GM23248 (cell line): ENCODE measurements around the gene CD33. TPM values are rescaled to one million over a fixed set of nuclear protein-coding genes. Genes with fewer than 3 reads are reported as not detected.

Experiments
- DNase-seq: peaks from one replicate; pipeline ENCODE4 v3.0.0-alpha.2; 2015
- H2AFZ ChIP-seq: fragments of 200-600 bp; sonication (generic); 2 replicates; pipeline ENCODE4 v1.6.1; 2016; ENCODE audit warnings: antibody characterized with exemption
- H3F3A ChIP-seq: fragments of 200-600 bp; sonication (generic); 2 replicates; pipeline ENCODE4 v1.6.1; 2016; ENCODE audit warnings: mild to moderate bottlenecking, antibody characterized with exemption, mixed run types; ENCODE audit not compliant: insufficient read depth
- H3K27ac ChIP-seq: fragments of 200-600 bp; sonication (generic); 2 replicates; pipeline ENCODE4 v1.5.1; 2016; ENCODE audit warnings: mild to moderate bottlenecking
- H3K27me3 ChIP-seq: fragments of 200-600 bp; sonication (generic); replicated peaks from 2 replicates; pipeline ENCODE4 v1.6.1; 2016; ENCODE audit warnings: mild to moderate bottlenecking; ENCODE audit not compliant: insufficient read depth
- H3K36me3 ChIP-seq: fragments of 200-600 bp; sonication (generic); 2 replicates; pipeline ENCODE4 v1.6.1; 2016; ENCODE audit warnings: low read depth, mild to moderate bottlenecking
- H3K4me1 ChIP-seq: fragments of 200-600 bp; sonication (generic); 2 replicates; pipeline ENCODE4 v1.6.1; 2016; ENCODE audit warnings: mild to moderate bottlenecking; ENCODE audit not compliant: insufficient read depth
- H3K4me2 ChIP-seq: fragments of 200-600 bp; sonication (generic); one replicate; pipeline ENCODE4 v1.6.1; 2016; ENCODE audit warnings: mild to moderate bottlenecking; ENCODE audit not compliant: unreplicated experiment
- H3K4me3 ChIP-seq: fragments of 200-600 bp; sonication (generic); 2 replicates; pipeline ENCODE4 v1.5.1; 2016; ENCODE audit warnings: mild to moderate bottlenecking
- H3K79me2 ChIP-seq: fragments of 200-600 bp; sonication (generic); 2 replicates; pipeline ENCODE4 v1.6.1; 2016; ENCODE audit warnings: mild to moderate bottlenecking; ENCODE audit not compliant: insufficient read depth
- H3K9ac ChIP-seq: fragments of 200-600 bp; sonication (generic); 2 replicates; pipeline ENCODE4 v1.6.1; 2016; ENCODE audit warnings: mild to moderate bottlenecking
- H3K9me2 ChIP-seq: fragments of 200-600 bp; sonication (generic); 2 replicates; pipeline ENCODE4 v1.6.1; 2016; ENCODE audit warnings: mixed run types, mild to moderate bottlenecking, moderate library complexity; ENCODE audit not compliant: insufficient read depth
- H3K9me3 ChIP-seq: fragments of 200-600 bp; sonication (generic); one replicate; pipeline ENCODE4 v1.6.1; 2017; ENCODE audit warnings: low read depth
- H4K20me1 ChIP-seq: fragments of 200-600 bp; sonication (generic); 2 replicates; pipeline ENCODE4 v1.6.0; 2016; ENCODE audit not compliant: insufficient read depth
- EZH2 ChIP-seq: fragments of 200-600 bp; sonication (generic); IDR thresholded peaks from 2 replicates; pipeline ENCODE4 v1.6.1; 2018; ENCODE audit warnings: antibody characterized with exemption, mild to moderate bottlenecking; ENCODE audit not compliant: insufficient read depth, poor library complexity, severe bottlenecking
- EZH2phosphoT487 ChIP-seq: fragments of 200-600 bp; sonication (generic); IDR thresholded peaks from 2 replicates; pipeline ENCODE4 v1.6.1; 2018; ENCODE audit warnings: antibody characterized with exemption, moderate library complexity, mild to moderate bottlenecking, low read depth; ENCODE audit not compliant: insufficient read depth
- WGBS, 2 experiments: methylation state at CpG; one replicate each; pipeline ENCODE4 v1.1.6; 2015 to 2017; ENCODE audit warnings: low lambda C conversion rate in 2 of 2, low coverage in 1 of 2; ENCODE audit errors: missing lambda C conversion rate in 2 of 2; 5-methylcytosine and 5-hydroxymethylcytosine counted together
- in situ Hi-C: fragments of 300-500 bp; cut with MboI; formaldehyde crosslinking; loops from 2 replicates; pipeline ENCODE4 v1.15.0; 2020
- polyA plus RNA-seq: library from polyadenylated mRNA; unstranded; fragments of >200 nt; fragmentation: Nextera tagmentation; extraction: Ambion mirVana; gene quantifications from 2 replicates; pipeline ENCODE4 v1.2.1, GENCODE V29; 2016
- total RNA-seq: library from RNA; depleted of rRNA; stranded (reverse); fragments of >200 nt; shearing (Covaris generic); gene quantifications from 2 replicates; pipeline ENCODE4 v1.2.3, GENCODE V29; 2014

The CD33 gene
- total and polyA plus RNA-seq, 2 experiments from 2014 or later, result 0.30 TPM; not detected in 1

DNA sequence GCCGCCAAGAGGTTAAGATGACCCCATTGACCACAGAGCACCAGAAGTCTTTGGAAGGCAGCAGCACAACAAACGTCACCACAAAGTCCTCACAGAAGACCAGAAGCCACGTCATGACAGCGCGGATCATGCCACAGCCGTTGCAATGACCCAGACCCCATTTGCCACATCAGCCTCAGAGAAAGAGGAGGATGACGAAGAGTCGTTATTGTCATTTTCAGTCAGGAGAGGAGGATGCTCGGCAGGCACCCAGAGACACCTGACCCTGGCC, 29.6 kb upstream of the CD33 start:
- Histone ChIP-seq H3F3A (no peaks in the 10 kb centered on the region), H3K9me2 (no peaks in the 10 kb centered on the region), H3K27ac (no peak overlapping the region), H3K9ac (no peak overlapping the region), H3K36me3 (no peaks in the 10 kb centered on the region), H3K27me3 (no peaks in the 10 kb centered on the region), H3K79me2 (no peaks in the 10 kb centered on the region), H3K9me3 (no peaks in the 10 kb centered on the region), H3K4me3 (no peak overlapping the region), H3K4me1 (no peaks in the 10 kb centered on the region), H2AFZ (no peak overlapping the region), H4K20me1 (no peaks in the 10 kb centered on the region), H3K4me2 (no peak overlapping the region)
- in situ Hi-C loops, result no loop called here
- TF ChIP-seq EZH2phosphoT487 (no peak), EZH2 (no peak)
- DNase-seq, result no peak
- 49 to 56% methylated on average over 9 of the region's 9 CpGs for WGBS, 2 experiments

DNA sequence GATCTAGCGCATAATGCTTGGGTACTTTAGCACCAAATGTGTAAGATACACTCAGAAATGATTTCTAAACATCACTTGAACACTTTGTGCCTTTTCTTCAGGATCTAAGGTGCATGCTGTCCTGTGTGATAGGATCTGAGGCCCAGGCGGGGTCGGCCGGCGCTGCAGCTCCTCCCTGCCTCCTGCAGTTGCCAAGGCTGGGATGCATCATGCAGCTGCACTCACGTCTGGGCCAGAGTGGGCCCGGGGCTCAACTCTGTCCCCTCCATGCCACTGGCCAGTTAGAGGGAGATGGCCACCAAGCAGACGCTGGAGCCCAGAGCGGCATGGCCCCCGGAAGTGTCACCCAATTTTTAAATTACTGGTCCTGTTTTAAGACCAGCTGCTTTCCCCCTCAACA, 29.3 kb upstream of the CD33 start:
- Histone ChIP-seq H3F3A (no peaks in the 10 kb centered on the region), H2AFZ (no peak overlapping the region), H3K27me3 (no peaks in the 10 kb centered on the region), H4K20me1 (no peaks in the 10 kb centered on the region), H3K9me3 (no peaks in the 10 kb centered on the region), H3K4me1 (no peaks in the 10 kb centered on the region), H3K27ac (no peak overlapping the region), H3K36me3 (no peaks in the 10 kb centered on the region), H3K9ac (no peak overlapping the region), H3K4me3 (no peak overlapping the region), H3K9me2 (no peaks in the 10 kb centered on the region), H3K79me2 (no peaks in the 10 kb centered on the region), H3K4me2 (no peak overlapping the region)
- in situ Hi-C loops, result no loop called here
- 60 to 61% methylated on average over 10 of the region's 10 CpGs for WGBS, 2 experiments
- DNase-seq, result no peak
- no peak for TF ChIP-seq EZH2phosphoT487
- TF ChIP-seq EZH2, result no peak

DNA sequence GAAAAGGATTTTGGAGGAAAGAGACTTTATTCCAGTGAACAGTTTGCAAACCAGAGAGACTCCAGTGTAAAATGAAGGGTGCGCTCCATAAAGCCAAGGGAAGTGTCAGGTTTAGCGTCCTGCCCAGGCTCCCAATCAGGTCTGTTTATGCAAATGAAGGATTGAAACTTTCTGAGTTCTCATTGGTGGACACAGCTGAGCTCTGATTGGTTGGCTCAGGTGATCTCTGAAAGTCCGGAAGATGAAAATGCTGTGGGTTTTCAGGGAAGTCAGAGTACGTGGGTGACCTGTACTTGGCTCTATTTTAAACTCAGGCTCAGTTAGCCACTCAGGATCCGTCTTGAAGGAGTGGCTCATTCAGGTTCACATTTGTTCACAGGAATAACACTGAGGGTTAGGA, 28.7 kb upstream of the CD33 start:
- H3K36me3 ChIP-seq, result no peaks in the 10 kb centered on the region
- no peak for DNase-seq
- H4K20me1 ChIP-seq, result no peaks in the 10 kb centered on the region
- in situ Hi-C loops, result no loop called here
- TF ChIP-seq EZH2phosphoT487, result no peak
- no peak for TF ChIP-seq EZH2
- no peaks in the 10 kb centered on the region for H3K9me3 ChIP-seq
- WGBS, 2 experiments, result 29 to 32% methylated on average over 5 of the region's 5 CpGs
- no peaks in the 10 kb centered on the region for H3K4me1 ChIP-seq
- no peaks in the 10 kb centered on the region for H3K9me2 ChIP-seq
- H2AFZ ChIP-seq, result no peak overlapping the region
- H3K27ac ChIP-seq, result no peak overlapping the region
- H3K9ac ChIP-seq, result no peak overlapping the region
- H3F3A ChIP-seq, result no peaks in the 10 kb centered on the region
- H3K4me2 ChIP-seq, result no peak overlapping the region
- no peak overlapping the region for H3K4me3 ChIP-seq
- H3K27me3 ChIP-seq, result no peaks in the 10 kb centered on the region
- no peaks in the 10 kb centered on the region for H3K79me2 ChIP-seq

DNA sequence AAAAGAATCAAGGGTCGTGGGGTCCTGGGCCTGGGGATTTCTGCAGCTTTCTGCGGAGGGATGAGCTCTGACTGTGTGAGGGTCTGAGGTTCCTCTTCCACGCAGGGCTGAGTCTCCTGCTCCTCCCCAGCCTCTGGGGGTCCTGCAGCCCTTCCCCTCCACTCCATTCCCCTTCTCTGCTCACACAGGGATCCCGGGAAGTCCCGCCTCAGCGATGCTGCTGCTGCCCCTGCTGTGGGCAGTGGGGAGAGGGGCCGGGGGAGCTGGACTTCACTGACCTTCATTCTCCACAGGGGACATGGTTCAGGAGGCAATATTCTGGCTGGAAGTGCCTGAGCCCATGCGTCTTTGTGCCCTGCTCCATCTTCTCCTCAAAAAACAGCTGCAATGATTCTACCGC, 26.2 kb upstream of the CD33 start:
- no peaks in the 10 kb centered on the region for H3K9me2 ChIP-seq
- H3K4me1 ChIP-seq, result no peaks in the 10 kb centered on the region
- no peaks in the 10 kb centered on the region for H3K27me3 ChIP-seq
- TF ChIP-seq EZH2 (no peak), EZH2phosphoT487 (no peak)
- no peak overlapping the region for H2AFZ ChIP-seq
- no peaks in the 10 kb centered on the region for H3F3A ChIP-seq
- H3K9ac ChIP-seq, result no peak overlapping the region
- 33 to 38% methylated on average over 7 to 9 of the region's 9 CpGs for WGBS, 2 experiments
- no peak overlapping the region for H3K4me3 ChIP-seq
- H3K79me2 ChIP-seq, result no peaks in the 10 kb centered on the region
- in situ Hi-C loops, result no loop called here
- H3K27ac ChIP-seq, result no peak overlapping the region
- no peaks in the 10 kb centered on the region for H3K9me3 ChIP-seq
- no peak for DNase-seq
- H3K36me3 ChIP-seq, result no peaks in the 10 kb centered on the region
- H3K4me2 ChIP-seq, result no peak overlapping the region
- no peaks in the 10 kb centered on the region for H4K20me1 ChIP-seq

DNA sequence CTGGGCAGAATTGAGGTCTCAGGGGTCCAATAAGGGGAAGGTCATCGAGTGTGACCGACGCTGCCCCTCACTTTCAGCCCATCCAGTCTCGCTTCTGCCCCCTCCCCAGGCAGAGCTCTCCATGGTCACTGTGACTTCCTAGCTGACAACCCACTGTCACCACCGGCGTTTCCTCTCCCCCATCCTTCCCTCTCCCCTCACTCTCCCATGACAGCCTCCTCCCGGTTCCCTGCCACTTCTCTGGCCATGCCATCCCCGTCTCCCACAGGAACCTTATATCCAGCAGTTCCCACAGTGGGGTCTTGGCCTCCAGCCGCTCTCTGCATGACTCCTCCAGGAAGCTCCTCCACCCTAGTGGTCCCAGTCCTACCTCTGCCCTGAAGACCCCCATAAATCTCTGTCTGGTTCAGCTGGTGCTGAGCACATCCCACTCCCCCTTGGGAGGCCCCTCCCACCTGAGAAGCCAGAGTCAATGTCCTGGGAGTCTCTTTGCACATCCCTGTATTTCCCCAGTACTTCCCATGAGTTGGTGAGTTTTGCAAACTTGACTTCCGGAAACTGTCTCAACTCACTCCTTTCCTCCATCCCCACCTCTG, 24.7 kb upstream of the CD33 start:
- no peaks in the 10 kb centered on the region for H3K36me3 ChIP-seq
- no peak overlapping the region for H3K27ac ChIP-seq
- in situ Hi-C loops, result no loop called here
- no peak for TF ChIP-seq EZH2
- no peak for TF ChIP-seq EZH2phosphoT487
- DNase-seq, result no peak
- H3K79me2 ChIP-seq, result no peaks in the 10 kb centered on the region
- H3F3A ChIP-seq, result no peaks in the 10 kb centered on the region
- H3K4me1 ChIP-seq, result no peaks in the 10 kb centered on the region
- H3K4me2 ChIP-seq, result no peak overlapping the region
- WGBS, 2 experiments, result 27 to 35% methylated on average over 10 of the region's 10 CpGs
- H3K4me3 ChIP-seq, result no peak overlapping the region
- no peak overlapping the region for H3K9ac ChIP-seq
- no peaks in the 10 kb centered on the region for H3K9me2 ChIP-seq
- no peak overlapping the region for H2AFZ ChIP-seq
- H3K27me3 ChIP-seq, result no peaks in the 10 kb centered on the region
- no peaks in the 10 kb centered on the region for H4K20me1 ChIP-seq
- H3K9me3 ChIP-seq, result no peaks in the 10 kb centered on the region
